Calu3 (cell line): ENCODE measurements around the gene PREX1. TPM values are rescaled to one million over a fixed set of nuclear protein-coding genes. Genes with fewer than 3 reads are reported as not detected.

ENCODE experiments used
- BruUV-seq: library from RNA; stranded (reverse); fragments of 400-500 nt; replicated peaks from 2 replicates; lab custom pipeline; 2021; lab: Mats Ljungman, UMichigan
- CTCF ChIA-PET: fragments of 300-600 bp; sonication (Branson Sonifier 250); formaldehyde crosslinking; loops from one replicate; lab custom pipeline; 2022; ENCODE audit warnings: antibody characterized with exemption; lab: Charles Lee
- DNase-seq: peaks from one replicate; pipeline ENCODE4 v3.0.0; 2022
- H3K27ac Mint-ChIP-seq: one replicate; pipeline ENCODE4 v1.8.0; 2022; ENCODE audit warnings: mixed read lengths; ENCODE audit not compliant: unreplicated experiment
- H3K27me3 Mint-ChIP-seq: one replicate; pipeline ENCODE4 v1.8.0; 2022; ENCODE audit warnings: mixed read lengths; ENCODE audit not compliant: unreplicated experiment
- H3K36me3 Mint-ChIP-seq: one replicate; pipeline ENCODE4 v1.8.0; 2022; ENCODE audit warnings: mild to moderate bottlenecking, moderate library complexity, mixed read lengths; ENCODE audit not compliant: insufficient read depth, unreplicated experiment
- H3K4me1 Mint-ChIP-seq: one replicate; pipeline ENCODE4 v1.8.0; 2022; ENCODE audit warnings: mild to moderate bottlenecking, low read depth, mixed read lengths; ENCODE audit not compliant: unreplicated experiment
- H3K4me3 Mint-ChIP-seq: one replicate; pipeline ENCODE4 v1.8.0; 2022; ENCODE audit warnings: mild to moderate bottlenecking, low read depth, moderate library complexity, mixed read lengths; ENCODE audit not compliant: unreplicated experiment
- H3K9me3 Mint-ChIP-seq: one replicate; pipeline ENCODE4 v1.8.0; 2022; ENCODE audit warnings: low read depth, mixed read lengths; ENCODE audit not compliant: unreplicated experiment
- CTCF ChIP-seq: fragments of 200-600 bp; IDR thresholded peaks from one replicate; pipeline ENCODE4 v1.8.0; 2022; ENCODE audit warnings: antibody characterized with exemption; ENCODE audit not compliant: unreplicated experiment
- intact Hi-C: fragments of 100-400 bp; cut with micrococcal nuclease; formaldehyde crosslinking; loops from one replicate; pipeline ENCODE4 v1.10.0; 2022; ENCODE audit not compliant: unreplicated experiment
- total RNA-seq: library from RNA; stranded (reverse); gene quantifications from 2 replicates; pipeline ENCODE4 v1.2.3, GENCODE V29; 2022

PREX1 gene
- total RNA-seq, 1 experiment from 2014 or later: 0.31 TPM

GRCh38 chr20:48621376-48622078, 206.3 kb downstream of the PREX1 start:
- CTCF ChIA-PET: interaction anchor here (0.6 to 2.9 kb wide), 27 partner anchors 8 to 896 kb away, joined by 3 to 66 read pairs (median 8); no protein-coding TSS in a partner anchor
- Mint-ChIP-seq H3K36me3 (peaks cover 12% of the 10 kb centered on the region), H3K27me3 (no peaks in the 10 kb centered on the region), H3K27ac (peak overlapping the region; percentile 83), H3K9me3 (no peaks in the 10 kb centered on the region), H3K4me3 (peak overlapping the region; percentile 65), H3K4me1 (peaks cover 21% of the 10 kb centered on the region)
- TF ChIP-seq CTCF: no peak
- intact Hi-C loops: loop anchor here (1.0 to 5.0 kb wide), 8 partner anchors 83 to 959 kb away; no protein-coding TSS in a partner anchor
- peak; percentile 76 for DNase-seq
- BruUV-seq: TSS peak; percentile 87

GRCh38 chr20:48620507-48621375, 207.1 kb downstream of the PREX1 start:
- Mint-ChIP-seq H3K4me3 (peak overlapping the region; percentile 65), H3K36me3 (peaks cover 12% of the 10 kb centered on the region), H3K27ac (peak overlapping the region; percentile 83), H3K4me1 (peaks cover 21% of the 10 kb centered on the region), H3K27me3 (no peaks in the 10 kb centered on the region), H3K9me3 (no peaks in the 10 kb centered on the region)
- no TSS peak for BruUV-seq
- TF ChIP-seq CTCF: peak; percentile 97
- DNase-seq: peak; percentile 99
- intact Hi-C loops: loop anchor here (1.0 to 5.0 kb wide), 10 partner anchors 82 to 958 kb away; no protein-coding TSS in a partner anchor
- CTCF ChIA-PET: interaction anchor here (0.6 to 2.9 kb wide), 56 partner anchors 9 to 957 kb away, joined by 3 to 66 read pairs (median 6); no protein-coding TSS in a partner anchor

GRCh38 chr20:48620154-48620506, 207.7 kb downstream of the PREX1 start:
- no peak for TF ChIP-seq CTCF
- Mint-ChIP-seq H3K4me1 (peaks cover 21% of the 10 kb centered on the region), H3K4me3 (peak overlapping the region; percentile 65), H3K36me3 (peaks cover 12% of the 10 kb centered on the region), H3K27ac (peak overlapping the region; percentile 83), H3K27me3 (no peaks in the 10 kb centered on the region), H3K9me3 (no peaks in the 10 kb centered on the region)
- intact Hi-C loops: loop anchor here (1.0 to 5.0 kb wide), 8 partner anchors 81 to 958 kb away; no protein-coding TSS in a partner anchor
- no peak for DNase-seq
- CTCF ChIA-PET: interaction anchor here (0.6 to 2.9 kb wide), 55 partner anchors 10 to 956 kb away, joined by 3 to 66 read pairs (median 6); no protein-coding TSS in a partner anchor
- BruUV-seq: no TSS peak
